Loucy (cell line): ENCODE measurements around the gene ASCL2.
A peak's percentile ranks its signal among the peaks of the same experiment; 100 is the strongest.

Experiments
- H2AFZ ChIP-seq: fragments of 200-600 bp; sonication (generic); 2 replicates; pipeline ENCODE4 v1.6.0; 2016; ENCODE audit warnings: antibody characterized with exemption, mild to moderate bottlenecking, low read length, moderate library complexity
- H3F3A ChIP-seq: fragments of 200-600 bp; 2 replicates; pipeline ENCODE4 v1.6.0; 2016; ENCODE audit warnings: antibody characterized with exemption, low read depth, mild to moderate bottlenecking
- H3K27me3 ChIP-seq: fragments of 200-600 bp; sonication (generic); 2 replicates; pipeline ENCODE4 v1.6.1; 2014; ENCODE audit warnings: low read length, mild to moderate bottlenecking; ENCODE audit not compliant: insufficient read depth, poor library complexity, severe bottlenecking
- H3K36me3 ChIP-seq: fragments of 200-600 bp; sonication (generic); 2 replicates; pipeline ENCODE4 v1.6.1; 2016; ENCODE audit warnings: low read length; ENCODE audit not compliant: insufficient read depth
- H3K4me1 ChIP-seq: fragments of 200-600 bp; sonication (generic); 2 replicates; pipeline ENCODE4 v1.5.1; 2014; ENCODE audit warnings: low read length, mild to moderate bottlenecking; ENCODE audit not compliant: insufficient read depth, poor library complexity, severe bottlenecking
- H3K4me2 ChIP-seq: fragments of 200-600 bp; sonication (generic); 2 replicates; pipeline ENCODE4 v1.6.0; 2014; ENCODE audit warnings: antibody characterized with exemption, low read length, low read depth, mild to moderate bottlenecking; ENCODE audit not compliant: poor library complexity, severe bottlenecking
- H3K4me3 ChIP-seq: fragments of 200-600 bp; sonication (generic); 2 replicates; pipeline ENCODE4 v1.5.1; 2014; ENCODE audit warnings: low read length, mild to moderate bottlenecking, mixed read lengths; ENCODE audit not compliant: poor library complexity, severe bottlenecking
- H3K79me2 ChIP-seq: fragments of 200-600 bp; sonication (generic); 2 replicates; pipeline ENCODE4 v1.6.1; 2014; ENCODE audit warnings: low read length; ENCODE audit not compliant: insufficient read depth
- H3K9ac ChIP-seq: fragments of 200-600 bp; sonication (generic); 2 replicates; pipeline ENCODE4 v1.6.0; 2014; ENCODE audit warnings: mild to moderate bottlenecking, low read depth, low read length, moderate library complexity; ENCODE audit not compliant: poor library complexity, severe bottlenecking
- H3K9me2 ChIP-seq: fragments of 200-600 bp; sonication (generic); replicated peaks from 2 replicates; pipeline ENCODE4 v1.6.1; 2016; ENCODE audit warnings: low read depth, low read length, mixed read lengths
- H3K9me3 ChIP-seq: fragments of 200-600 bp; sonication (generic); 2 replicates; pipeline ENCODE4 v1.6.1; 2014; ENCODE audit warnings: mild to moderate bottlenecking, antibody characterized with exemption, low read length, low read depth; ENCODE audit not compliant: insufficient read depth
- H4K20me1 ChIP-seq: fragments of 200-600 bp; sonication (generic); 2 replicates; pipeline ENCODE4 v1.6.0; 2014; ENCODE audit warnings: antibody characterized with exemption, low read length, mild to moderate bottlenecking; ENCODE audit not compliant: insufficient read depth, poor library complexity, severe bottlenecking
- CTCF ChIP-seq: fragments of 200-600 bp; sonication (generic); conservative IDR thresholded peaks from 2 replicates; pipeline ENCODE4 v1.5.1; 2014; ENCODE audit warnings: mild to moderate bottlenecking, antibody characterized with exemption, low read length
- EZH2phosphoT487 ChIP-seq: fragments of 200-600 bp; IDR thresholded peaks from 2 replicates; pipeline ENCODE4 v1.6.1; 2018; ENCODE audit warnings: antibody characterized with exemption, mild to moderate bottlenecking, moderate library complexity, borderline replicate concordance

Gene ASCL2

GRCh38 chr11:2271327-2272227, 1.2 kb upstream of the ASCL2 start:
- Histone ChIP-seq H3K9me2 (no peaks in the 10 kb centered on the region), H3K79me2 (no peaks in the 10 kb centered on the region), H2AFZ (no peak overlapping the region), H3K9ac (no peak overlapping the region), H3K4me1 (peaks cover 4% of the 10 kb centered on the region), H3K9me3 (no peaks in the 10 kb centered on the region), H3K4me3 (no peak overlapping the region), H3K4me2 (no peak overlapping the region), H3K27me3 (no peaks in the 10 kb centered on the region), H3F3A (no peaks in the 10 kb centered on the region), H4K20me1 (no peaks in the 10 kb centered on the region), H3K36me3 (no peaks in the 10 kb centered on the region)
- no peak for TF ChIP-seq EZH2phosphoT487
- no peak for TF ChIP-seq CTCF

GRCh38 chr11:2271077-2271326, 614 bp upstream of the ASCL2 start:
- H3K9me3 ChIP-seq, result no peaks in the 10 kb centered on the region
- H2AFZ ChIP-seq, result no peak overlapping the region
- peaks cover 9% of the 10 kb centered on the region for H3K4me1 ChIP-seq
- no peak overlapping the region for H3K9ac ChIP-seq
- no peaks in the 10 kb centered on the region for H3F3A ChIP-seq
- H3K4me2 ChIP-seq, result no peak overlapping the region
- no peak for TF ChIP-seq CTCF
- TF ChIP-seq EZH2phosphoT487, result no peak
- no peaks in the 10 kb centered on the region for H3K36me3 ChIP-seq
- no peaks in the 10 kb centered on the region for H3K27me3 ChIP-seq
- H4K20me1 ChIP-seq, result no peaks in the 10 kb centered on the region
- H3K9me2 ChIP-seq, result no peaks in the 10 kb centered on the region
- H3K4me3 ChIP-seq, result no peak overlapping the region
- no peaks in the 10 kb centered on the region for H3K79me2 ChIP-seq

GRCh38 chr11:2269601-2270321, 627 bp downstream of the ASCL2 start:
- Histone ChIP-seq H4K20me1 (no peaks in the 10 kb centered on the region), H3K9me3 (no peaks in the 10 kb centered on the region), H3K9me2 (no peaks in the 10 kb centered on the region), H3K4me3 (peak overlapping the region; percentile 82), H3K27me3 (no peaks in the 10 kb centered on the region), H3K4me2 (peak overlapping the region; percentile 75), H3K4me1 (peaks cover 18% of the 10 kb centered on the region), H3K36me3 (no peaks in the 10 kb centered on the region), H3F3A (no peaks in the 10 kb centered on the region), H3K9ac (peak overlapping the region; percentile 73), H2AFZ (peak overlapping the region; percentile 99), H3K79me2 (no peaks in the 10 kb centered on the region)
- TF ChIP-seq EZH2phosphoT487, result no peak
- no peak for TF ChIP-seq CTCF
